GM12874 (cell line): ENCODE results near the gene AGAP1.

Experiments used
- TF ChIP-seq, protein P1 (sequence below): IDR thresholded peaks from 2 replicates; pipeline ENCODE4 v1.5.1; 2011; ENCODE audit warnings: low read depth, mild to moderate bottlenecking, control low read depth, low read length, moderate library complexity; ENCODE audit not compliant: insufficient read depth

AGAP1 gene

GRCh38 chr2:235458839-235459273 lies 35.0 kb upstream of the AGAP1 start:
- TF ChIP-seq, protein P1, sequence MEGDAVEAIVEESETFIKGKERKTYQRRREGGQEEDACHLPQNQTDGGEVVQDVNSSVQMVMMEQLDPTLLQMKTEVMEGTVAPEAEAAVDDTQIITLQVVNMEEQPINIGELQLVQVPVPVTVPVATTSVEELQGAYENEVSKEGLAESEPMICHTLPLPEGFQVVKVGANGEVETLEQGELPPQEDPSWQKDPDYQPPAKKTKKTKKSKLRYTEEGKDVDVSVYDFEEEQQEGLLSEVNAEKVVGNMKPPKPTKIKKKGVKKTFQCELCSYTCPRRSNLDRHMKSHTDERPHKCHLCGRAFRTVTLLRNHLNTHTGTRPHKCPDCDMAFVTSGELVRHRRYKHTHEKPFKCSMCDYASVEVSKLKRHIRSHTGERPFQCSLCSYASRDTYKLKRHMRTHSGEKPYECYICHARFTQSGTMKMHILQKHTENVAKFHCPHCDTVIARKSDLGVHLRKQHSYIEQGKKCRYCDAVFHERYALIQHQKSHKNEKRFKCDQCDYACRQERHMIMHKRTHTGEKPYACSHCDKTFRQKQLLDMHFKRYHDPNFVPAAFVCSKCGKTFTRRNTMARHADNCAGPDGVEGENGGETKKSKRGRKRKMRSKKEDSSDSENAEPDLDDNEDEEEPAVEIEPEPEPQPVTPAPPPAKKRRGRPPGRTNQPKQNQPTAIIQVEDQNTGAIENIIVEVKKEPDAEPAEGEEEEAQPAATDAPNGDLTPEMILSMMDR = no peak

GRCh38 chr2:235460548-235461047 lies 33.2 kb upstream of the AGAP1 start:
- TF ChIP-seq, protein P1 = no peak

DNA sequence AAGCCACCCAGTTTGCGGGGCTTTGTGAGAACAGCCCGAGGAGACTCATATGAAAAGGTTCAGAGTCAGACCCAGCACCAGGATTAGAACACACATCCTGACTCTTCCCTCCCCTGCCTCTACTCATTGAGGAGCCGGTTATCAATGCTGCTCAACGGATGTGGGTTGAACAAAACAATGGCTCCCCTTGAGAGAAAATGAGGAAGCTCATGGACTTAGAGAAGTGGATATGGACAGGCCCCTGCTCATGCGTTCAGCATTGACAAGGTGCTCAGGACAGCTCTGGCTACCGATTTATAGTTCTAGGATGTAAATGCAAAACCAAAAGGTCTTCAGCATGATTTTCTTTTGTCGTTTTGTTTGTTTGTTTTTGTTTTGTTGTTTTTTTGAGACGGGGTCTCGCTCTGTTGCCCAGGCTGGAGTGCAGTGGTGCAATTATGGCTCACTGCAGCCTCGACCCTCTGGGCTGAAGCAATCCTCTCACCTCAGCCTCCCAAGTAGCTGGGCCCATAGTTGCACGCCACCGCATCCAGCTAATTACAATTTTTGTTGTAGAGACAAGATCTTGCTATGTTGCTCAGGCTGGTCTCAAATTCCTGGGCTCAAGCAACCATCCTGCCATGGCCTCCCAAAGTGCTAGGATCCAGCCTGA lies 32.0 kb upstream of the AGAP1 start:
- TF ChIP-seq, protein P1 = no peak

DNA sequence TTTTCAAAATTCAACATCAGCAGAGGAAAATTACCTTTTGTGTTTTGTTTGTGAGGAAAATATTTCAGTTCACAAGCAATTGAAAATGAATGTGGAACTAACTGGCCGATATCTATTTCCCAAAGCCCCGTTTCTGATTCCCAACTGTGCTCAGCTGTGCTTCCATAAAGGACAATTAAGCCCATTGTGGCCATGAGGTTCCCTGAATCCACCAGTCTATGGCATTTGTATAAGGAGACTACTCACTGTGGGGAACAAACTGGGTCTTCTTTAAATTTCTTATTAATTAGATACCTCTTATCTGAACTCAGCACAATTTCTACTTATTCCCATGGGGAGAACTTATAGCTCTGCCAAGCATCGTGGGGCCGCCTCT lies 31.4 kb upstream of the AGAP1 start:
- TF ChIP-seq, protein P1 = no peak

DNA sequence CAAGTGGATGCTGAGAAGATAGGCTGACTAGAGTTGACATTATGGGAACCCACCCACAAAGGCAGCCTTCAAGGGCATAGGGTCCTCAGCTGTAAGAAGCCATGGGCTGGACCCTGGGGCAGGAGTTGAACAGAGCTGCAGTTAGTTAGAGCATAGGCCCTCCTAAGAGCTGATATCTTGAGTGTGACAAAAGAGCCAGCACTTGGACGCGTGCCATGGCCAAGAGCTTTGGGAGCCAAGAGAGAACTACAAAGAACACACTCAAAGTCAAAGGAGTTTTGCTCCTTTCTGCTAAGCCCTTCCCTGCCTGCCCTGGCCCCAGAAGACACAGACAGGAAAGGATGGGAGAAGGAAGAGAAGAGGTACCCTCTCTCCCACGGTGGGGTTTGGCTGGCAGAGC lies 29.9 kb upstream of the AGAP1 start:
- TF ChIP-seq, protein P1 = no peak

GRCh38 chr2:235467588-235467987 lies 26.3 kb upstream of the AGAP1 start:
- TF ChIP-seq, protein P1 = no peak

GRCh38 chr2:235468978-235469655 lies 24.7 kb upstream of the AGAP1 start:
- TF ChIP-seq, protein P1 = no peak
